EH (cell line): ENCODE measurements around the gene PCBD1.
"Not testable (repeated sequence)": the region's sequence is repeated elsewhere in the genome, so short reads cannot be mapped to it uniquely, and the experiment has no call there.

Source experiments
- DNase-seq: peaks from one replicate; pipeline ENCODE4 v3.0.0-alpha.2; 2015; ENCODE audit warnings: low read depth

The PCBD1 gene

DNA sequence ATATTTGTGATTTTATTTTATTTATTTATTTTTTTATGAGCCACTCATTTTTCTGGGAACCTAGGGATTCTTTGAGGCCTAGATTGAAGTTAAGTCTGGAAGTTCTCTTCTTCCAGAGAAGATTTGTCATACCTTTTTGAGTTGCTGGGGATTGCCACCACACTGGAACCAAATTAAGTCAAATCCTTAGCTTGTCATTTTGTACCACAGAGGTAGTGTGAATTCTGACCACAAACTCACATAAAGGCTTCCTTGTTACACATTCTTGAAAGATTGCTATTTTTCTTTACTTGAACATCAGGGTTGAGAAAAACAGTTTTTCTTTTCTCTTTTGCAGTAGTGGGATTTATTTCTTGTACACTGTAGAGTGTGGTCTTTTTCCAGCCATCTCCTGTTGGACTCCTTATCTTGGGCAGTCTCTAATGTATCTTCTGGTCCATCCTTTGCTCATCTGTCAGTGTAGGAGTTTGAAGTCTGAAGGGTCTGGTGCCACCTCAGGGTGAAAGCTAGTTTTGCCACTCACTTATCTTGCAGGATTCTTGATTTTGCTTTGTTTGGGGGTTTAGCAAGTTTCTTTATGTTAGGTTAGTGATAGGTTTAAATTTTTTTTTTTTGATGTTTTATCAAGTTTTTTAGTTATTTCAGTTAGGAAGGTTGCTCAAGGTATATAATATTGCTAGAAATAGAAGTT lies 24.8 kb downstream of the PCBD1 start:
- DNase-seq = peak; percentile 22

DNA sequence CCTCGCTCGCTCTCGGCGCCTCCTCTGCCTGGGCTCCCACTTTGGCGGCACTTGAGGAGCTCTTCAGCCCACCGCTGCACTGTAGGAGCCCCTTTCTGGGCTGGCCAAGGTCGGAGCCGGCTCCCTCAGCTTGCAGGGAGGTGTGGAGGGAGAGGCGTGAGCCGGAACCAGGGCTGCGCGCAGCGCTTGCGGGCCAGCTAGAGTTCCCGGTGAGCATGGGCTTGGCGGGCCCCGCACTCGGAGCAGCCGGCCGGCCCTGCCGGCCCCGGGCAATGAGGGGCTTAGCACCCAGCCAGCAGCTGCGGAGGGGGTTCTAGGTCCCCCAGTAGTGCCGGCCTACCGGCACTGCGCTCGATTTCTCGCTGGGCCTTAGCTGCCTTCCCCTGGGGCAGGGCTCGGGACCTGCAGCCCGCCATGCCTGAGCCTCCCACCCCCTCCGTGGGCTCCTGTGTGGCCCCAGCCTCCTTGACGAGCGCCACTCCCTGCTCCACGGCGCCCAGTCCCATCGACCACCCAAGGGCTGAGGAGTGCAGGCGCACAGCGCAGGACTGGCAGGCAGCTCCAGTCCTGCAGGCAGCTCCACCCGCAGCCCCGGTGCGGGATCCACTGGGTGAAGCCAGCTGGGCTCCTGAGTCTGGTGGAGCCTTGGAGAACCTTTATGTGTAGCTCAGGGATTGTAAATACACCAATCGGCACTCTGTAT lies 26.7 kb downstream of the PCBD1 start:
- not testable (repeated sequence) for DNase-seq

- no peak for DNase-seq
These were observed 29.6 kb downstream of the PCBD1 start for GRCh38 chr10:70858759-70859158.

- DNase-seq = no peak
These were observed 31.9 kb downstream of the PCBD1 start for GRCh38 chr10:70856454-70856853.

DNA sequence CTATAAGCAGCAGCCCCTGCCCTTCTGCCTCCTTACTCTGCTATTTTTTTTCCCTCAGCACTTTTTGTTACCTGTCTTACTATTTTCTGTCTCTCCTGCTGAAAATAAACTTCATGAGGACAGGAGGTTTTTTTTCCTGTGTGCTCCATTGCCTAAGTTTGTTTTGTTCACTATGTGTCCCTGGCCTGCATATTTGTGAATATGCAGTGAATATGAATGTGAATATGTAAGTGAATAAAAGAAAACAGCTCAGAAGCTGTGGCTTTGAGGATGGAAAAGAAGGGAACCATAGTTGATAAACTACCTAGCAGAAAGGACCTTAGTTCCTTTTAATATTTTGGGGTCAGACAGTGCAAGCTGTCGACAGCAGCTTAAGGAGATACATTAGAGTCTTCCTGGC lies 34.9 kb downstream of the PCBD1 start:
- no peak for DNase-seq

DNA sequence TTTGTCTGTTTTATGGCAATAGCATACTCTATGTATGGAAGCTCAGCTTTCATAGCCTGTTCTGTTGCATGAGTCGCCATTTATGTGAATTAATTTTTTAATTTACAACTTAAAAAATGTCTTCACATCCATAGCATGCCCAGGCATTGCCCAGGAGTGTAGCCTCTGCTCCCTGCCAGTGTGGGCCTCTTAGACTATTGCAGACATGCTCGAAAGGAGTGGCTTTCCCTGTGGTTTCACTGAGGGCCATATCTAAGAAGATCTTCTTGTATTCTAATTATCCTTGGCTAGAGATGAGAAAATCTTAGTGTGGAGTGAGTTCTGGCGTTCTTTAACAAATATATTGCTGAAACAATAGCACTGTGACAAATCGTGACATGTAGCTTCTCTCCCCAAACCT lies 35.3 kb downstream of the PCBD1 start:
- no peak for DNase-seq

- DNase-seq = no peak
These were observed 36.5 kb downstream of the PCBD1 start for GRCh38 chr10:70851597-70852475.

- peak; percentile 69 for DNase-seq
These were observed 38.3 kb downstream of the PCBD1 start for GRCh38 chr10:70850097-70850496.

GRCh38 chr10:70849582-70850016 lies 38.8 kb downstream of the PCBD1 start:
- DNase-seq = peak; percentile 95

DNA sequence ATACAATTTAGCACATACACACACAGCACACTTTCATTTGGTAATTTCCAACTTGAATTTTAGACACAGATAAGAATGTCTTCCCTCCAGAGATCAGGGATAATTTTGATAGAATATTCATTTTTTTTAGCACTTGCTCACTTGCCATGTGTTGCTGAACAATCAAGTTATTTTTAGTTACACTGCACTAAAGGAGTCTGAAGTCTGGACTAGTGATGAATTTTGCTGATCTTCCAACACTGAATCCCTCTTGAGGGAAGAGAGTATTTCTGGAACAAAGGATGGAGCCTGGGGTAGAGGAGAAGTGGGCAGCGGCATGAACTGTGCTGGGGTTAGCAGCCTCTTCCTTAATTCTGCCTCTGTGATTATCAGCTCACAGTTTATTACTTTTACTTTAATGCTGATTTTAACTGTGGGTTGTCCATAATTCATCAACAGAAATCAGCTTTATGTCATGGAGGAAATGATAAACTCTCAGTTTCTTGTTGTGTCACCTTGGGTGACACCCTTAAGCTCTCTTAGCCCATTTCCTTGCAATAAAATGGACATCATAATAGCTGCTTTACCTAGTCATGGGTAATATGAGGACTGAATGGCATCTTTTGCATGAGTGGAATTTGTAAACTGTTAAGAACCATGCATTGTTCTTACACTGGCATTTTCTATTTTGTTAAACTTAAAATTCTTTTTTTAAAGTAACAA lies 40.6 kb downstream of the PCBD1 start:
- peak; percentile 36 for DNase-seq

DNA sequence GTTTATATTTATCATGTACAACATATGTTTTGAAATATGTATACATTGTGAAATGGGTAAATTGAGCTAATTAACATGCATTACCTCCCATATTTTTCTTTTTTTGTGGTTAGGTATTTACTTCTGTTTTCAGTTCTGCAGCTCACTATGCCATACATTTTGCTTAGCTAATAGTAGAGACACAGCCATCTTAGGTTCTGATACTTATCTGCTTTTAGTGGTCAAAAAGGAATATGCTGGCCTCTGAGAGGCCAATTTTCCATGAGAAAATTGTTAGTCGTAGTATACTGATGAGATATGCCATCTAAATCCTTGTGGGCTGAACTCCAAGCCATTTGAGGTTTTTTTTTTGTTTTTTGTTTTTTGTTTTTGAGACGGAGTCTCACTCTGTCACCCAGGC lies 41.6 kb downstream of the PCBD1 start:
- DNase-seq = peak; percentile 43

DNA sequence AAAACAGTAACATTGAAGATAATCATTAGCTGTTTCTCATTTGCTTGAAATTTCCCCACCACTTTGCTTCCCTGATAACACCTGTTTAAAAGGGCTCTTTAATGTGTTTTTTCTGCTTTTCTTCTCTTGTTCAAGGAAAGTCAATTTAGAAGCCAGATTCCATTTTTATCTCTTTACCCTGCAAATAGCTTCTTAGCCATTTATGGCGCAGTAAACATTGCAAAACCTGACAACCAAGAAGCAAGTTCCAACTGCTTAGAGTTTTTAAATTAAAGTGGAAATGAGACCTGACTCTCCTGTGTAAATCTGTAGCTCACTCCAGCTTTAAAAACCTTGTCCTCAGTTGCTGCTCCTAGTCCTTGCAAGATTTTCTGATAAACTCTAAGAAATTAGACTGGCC lies 42.5 kb downstream of the PCBD1 start:
- DNase-seq = no peak

- no peak for DNase-seq
These were observed 43.1 kb downstream of the PCBD1 start for GRCh38 chr10:70845256-70845655.

- DNase-seq = no peak
These were observed 44.4 kb downstream of the PCBD1 start for GRCh38 chr10:70843776-70844489.

GRCh38 chr10:70843333-70843732 lies 45.0 kb downstream of the PCBD1 start:
- DNase-seq = no peak

GRCh38 chr10:70840836-70841235 lies 47.5 kb downstream of the PCBD1 start:
- no peak for DNase-seq

DNA sequence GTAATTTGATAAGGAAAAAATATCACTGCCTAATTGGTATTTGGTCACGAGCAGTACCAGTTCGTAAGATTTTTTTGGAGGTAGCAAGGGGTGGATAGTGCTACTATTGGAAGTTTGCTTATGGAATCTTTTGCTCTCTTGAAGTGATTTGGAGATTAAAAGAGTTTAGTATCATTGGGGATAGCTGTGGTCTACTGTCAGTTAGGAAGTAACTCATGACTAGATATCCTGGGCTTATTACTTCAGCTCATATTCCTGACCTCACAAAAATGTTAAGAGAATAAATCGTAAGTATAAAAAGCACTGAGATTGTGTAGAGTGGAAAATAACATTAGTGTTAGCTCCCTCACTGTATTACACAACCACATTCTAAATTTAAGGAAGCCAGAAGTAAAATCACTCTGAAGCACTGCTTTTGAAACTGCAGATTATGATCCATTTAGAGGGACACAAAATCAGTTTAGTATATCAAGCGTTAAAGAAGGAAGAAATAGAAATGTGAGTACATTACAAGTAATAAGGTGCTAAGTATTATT lies 50.0 kb downstream of the PCBD1 start:
- peak; percentile 9 for DNase-seq

DNA sequence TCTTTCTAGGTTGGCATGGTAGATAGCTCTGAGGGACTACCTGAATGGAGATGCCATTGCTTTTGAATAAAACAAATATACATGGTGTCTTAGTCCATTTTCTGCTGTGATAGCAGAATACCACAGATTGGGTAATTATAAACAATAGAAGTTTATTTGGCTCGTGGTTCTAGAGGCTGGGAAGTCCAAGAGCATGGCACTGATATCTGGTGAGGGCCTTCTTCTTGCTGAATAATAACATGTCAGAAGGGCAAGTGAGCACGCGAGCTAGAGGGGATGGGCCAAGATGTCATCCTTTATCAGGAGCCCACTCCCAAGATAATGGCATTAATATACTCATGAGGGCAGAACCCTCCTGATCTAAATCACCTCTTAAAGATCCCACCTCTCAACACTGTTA lies 50.7 kb downstream of the PCBD1 start:
- DNase-seq = no peak

DNA sequence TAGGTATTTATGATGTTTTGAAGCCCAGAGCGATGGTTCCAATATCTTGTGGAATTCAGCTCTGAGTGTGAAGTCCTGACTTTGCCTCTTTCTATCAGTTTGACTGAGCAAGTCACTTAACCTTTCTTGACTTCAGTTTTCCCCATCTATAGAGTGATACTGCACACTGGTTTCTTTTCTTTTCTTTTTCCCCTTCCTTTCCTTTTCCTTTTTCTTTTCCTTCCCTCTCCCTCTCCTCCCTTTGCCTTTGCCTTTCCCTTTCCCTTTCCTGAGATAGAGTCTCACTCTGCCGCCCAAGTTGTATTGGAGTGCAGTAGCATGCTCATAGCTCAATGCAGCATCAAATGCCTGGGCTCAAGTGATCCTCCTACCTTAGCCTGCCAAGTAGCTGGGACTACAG lies 52.0 kb downstream of the PCBD1 start:
- no peak for DNase-seq

GRCh38 chr10:70834441-70835151 lies 53.8 kb downstream of the PCBD1 start:
- no peak for DNase-seq

GRCh38 chr10:70834021-70834420 lies 54.3 kb downstream of the PCBD1 start:
- DNase-seq = peak; percentile 15
